Colonic mucosa (tissue), 4 donors: ENCODE measurements around the gene AUNIP. TPM values are rescaled to one million over a fixed set of nuclear protein-coding genes. Genes with fewer than 3 reads are reported as not detected.

Source experiments
- DNase-seq: peaks from one replicate; pipeline ENCODE4 v3.0.0-alpha.2; 2020
- H3K27ac ChIP-seq: fragments of 200-600 bp; one replicate; pipeline ENCODE4 v1.8.0; 2021
- H3K27me3 ChIP-seq: fragments of 200-600 bp; one replicate; pipeline ENCODE4 v1.8.0; 2021
- H3K36me3 ChIP-seq: fragments of 200-600 bp; one replicate; pipeline ENCODE4 v1.8.0; 2021
- H3K4me1 ChIP-seq: fragments of 200-600 bp; one replicate; pipeline ENCODE4 v1.8.0; 2021; ENCODE audit warnings: mild to moderate bottlenecking
- H3K4me3 ChIP-seq: fragments of 200-600 bp; one replicate; pipeline ENCODE4 v1.8.0; 2021
- H3K9ac ChIP-seq, 2 donors: one replicate each; pipeline ENCODE4 v1.7.0; 2013; ENCODE audit warnings: control low read depth in 2 of 2, low read depth in 2 of 2, low read length in 2 of 2
- H3K9me3 ChIP-seq: fragments of 200-600 bp; one replicate; pipeline ENCODE4 v1.8.0; 2021
- CTCF ChIP-seq: fragments of 200-600 bp; IDR thresholded peaks from one replicate; pipeline ENCODE4 v1.8.0; 2022; ENCODE audit warnings: antibody characterized with exemption, mild to moderate bottlenecking
- intact Hi-C: fragments of 100-400 bp; cut with DNase I; formaldehyde crosslinking; loops from one replicate; pipeline ENCODE4 v1.14.1; 2022
- total RNA-seq, 2 donors: library from RNA; stranded (reverse); fragmentation: NEBNext Ultra II Directional in 1 of 2; extraction: Animal tissue kit (Norgen Biotek cat#: 25700) in 1 of 2; gene quantifications; one replicate each; pipeline ENCODE4 v1.2.1, GENCODE V29; 2021
- donor health status: healthy.
- donor health status: DM: no; HTN: no; CAD: no.
- donor health status: DM: no; HTN: no; CAD: no.

AUNIP gene
- total RNA-seq, 2 donors from 2014 or later: 1.2 to 4.8 TPM

DNA sequence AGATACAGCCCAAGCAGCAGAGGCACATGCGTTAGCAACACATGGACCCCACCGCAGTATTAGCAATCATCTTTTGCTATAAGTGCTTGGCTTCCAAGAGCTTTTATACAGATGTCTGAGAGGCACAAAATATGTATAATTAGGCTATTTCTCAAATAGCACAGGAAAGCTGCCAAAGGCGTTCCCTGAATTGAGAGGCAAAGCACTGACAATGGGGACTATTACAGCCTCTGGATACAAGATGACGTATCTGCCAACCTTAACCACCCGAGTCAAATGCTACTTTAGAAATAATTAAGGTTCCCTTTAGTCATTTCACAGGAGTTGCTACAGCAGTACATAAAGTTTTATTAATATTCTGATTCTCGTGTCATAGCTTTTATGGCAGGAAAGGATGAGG is 40.5 kb upstream of the AUNIP start:
- intact Hi-C loops: no loop called here
- Histone ChIP-seq H3K9me3 (no peaks in the 10 kb centered on the region), H3K4me3 (no peak overlapping the region), H3K27ac (no peak overlapping the region), H3K9ac (no peak overlapping the region), H3K36me3 (no peaks in the 10 kb centered on the region), H3K4me1 (peaks cover 3% of the 10 kb centered on the region), H3K27me3 (no peaks in the 10 kb centered on the region)
- DNase-seq: no peak
- TF ChIP-seq CTCF: no peak

DNA sequence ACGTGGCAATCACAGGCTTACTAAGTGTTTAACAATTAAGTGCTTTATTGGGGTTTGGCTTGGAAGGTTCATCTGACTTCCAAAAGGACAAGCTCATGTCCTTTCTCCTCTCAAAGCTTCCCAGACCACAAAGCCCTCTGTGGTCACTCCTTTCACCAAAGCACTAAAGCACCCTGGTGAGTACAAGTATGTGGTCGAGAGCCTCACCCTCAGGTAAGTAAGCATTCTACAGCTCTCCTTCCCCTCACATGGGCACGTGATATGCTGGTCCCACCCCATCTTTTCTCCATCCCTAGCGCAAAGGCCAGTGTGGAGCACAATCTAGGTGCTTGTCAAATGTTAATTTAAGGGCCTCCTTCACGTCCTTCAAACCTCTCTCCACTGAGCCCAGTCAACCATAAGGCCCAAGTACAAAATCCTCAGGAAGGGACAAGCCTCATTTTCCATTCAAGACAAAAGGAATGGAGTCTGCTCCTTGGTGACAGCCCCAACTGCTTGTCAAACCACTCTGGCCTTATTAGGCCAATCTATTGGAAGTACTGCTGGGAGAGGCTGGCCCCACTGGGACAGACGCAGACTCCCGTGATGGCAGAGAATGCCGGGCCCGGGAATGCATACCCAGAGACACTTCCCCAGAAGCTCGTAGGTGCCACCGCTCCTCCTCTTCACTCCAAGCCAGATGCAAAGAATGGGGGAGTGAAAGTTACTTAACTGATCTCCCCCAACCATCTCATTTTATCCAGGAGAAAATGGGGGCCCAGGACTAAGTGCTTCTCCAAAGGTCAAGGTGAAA is 39.2 kb upstream of the AUNIP start:
- TF ChIP-seq CTCF: no peak
- intact Hi-C loops: no loop called here
- DNase-seq: no peak

DNA sequence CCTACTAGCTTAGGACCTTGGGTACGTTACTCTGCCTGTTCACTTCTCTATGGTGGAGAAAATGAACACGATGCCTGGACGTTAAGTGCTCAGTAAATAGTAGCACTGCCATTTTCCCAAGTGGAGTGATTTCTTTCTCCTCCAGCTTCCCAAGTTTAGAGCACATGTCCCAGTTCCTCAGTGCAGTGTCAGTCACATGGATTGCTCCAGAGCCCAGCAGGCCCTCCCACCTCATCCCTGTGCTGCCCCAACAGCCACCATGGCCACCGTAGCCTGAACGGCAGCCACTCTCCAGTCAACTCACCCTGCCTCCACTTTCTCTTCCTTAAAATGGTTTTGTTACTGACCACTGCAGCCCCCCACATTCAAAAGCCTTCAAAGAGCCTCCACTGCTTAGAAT is 38.5 kb upstream of the AUNIP start:
- Histone ChIP-seq H3K4me1 (no peaks in the 10 kb centered on the region), H3K9ac (no peak overlapping the region), H3K4me3 (no peak overlapping the region), H3K9me3 (no peaks in the 10 kb centered on the region), H3K27ac (no peak overlapping the region), H3K27me3 (no peaks in the 10 kb centered on the region), H3K36me3 (no peaks in the 10 kb centered on the region)
- no peak for TF ChIP-seq CTCF
- intact Hi-C loops: no loop called here
- DNase-seq: no peak

More for the DNA sequence above, 39.2 kb upstream of the AUNIP start:
- Histone ChIP-seq H3K4me1 (no peaks in the 10 kb centered on the region), H3K36me3 (no peaks in the 10 kb centered on the region), H3K9ac (no peak overlapping the region), H3K9me3 (no peaks in the 10 kb centered on the region), H3K27ac (no peak overlapping the region), H3K27me3 (no peaks in the 10 kb centered on the region), H3K4me3 (no peak overlapping the region)

- no peak for DNase-seq
- Histone ChIP-seq H3K36me3 (no peaks in the 10 kb centered on the region), H3K9me3 (no peaks in the 10 kb centered on the region), H3K27me3 (no peaks in the 10 kb centered on the region), H3K9ac (no peak overlapping the region), H3K27ac (no peak overlapping the region), H3K4me3 (no peak overlapping the region), H3K4me1 (no peaks in the 10 kb centered on the region)
- no peak for TF ChIP-seq CTCF
- intact Hi-C loops: no loop called here
Measured at GRCh38 chr1:25896266-25896665, 37.0 kb upstream of the AUNIP start.

- no peaks in the 10 kb centered on the region for H3K4me1 ChIP-seq
- intact Hi-C loops: loop anchor here (1.0 kb wide), 1 partner anchor 104 kb away; no protein-coding TSS in a partner anchor
- no peaks in the 10 kb centered on the region for H3K27me3 ChIP-seq
- no peak overlapping the region for H3K27ac ChIP-seq
- no peak overlapping the region for H3K4me3 ChIP-seq
- DNase-seq: peak; percentile 90
- H3K36me3 ChIP-seq: no peaks in the 10 kb centered on the region
- H3K9me3 ChIP-seq: no peaks in the 10 kb centered on the region
- H3K9ac ChIP-seq: no peak overlapping the region
- peak; percentile 97 for TF ChIP-seq CTCF
Measured at GRCh38 chr1:25895365-25895990, 36.2 kb upstream of the AUNIP start.
